Superior temporal gyrus (tissue), 1 donor: ENCODE data around the gene TMEM18.

Source experiments
- DNase-seq: peaks from one replicate; pipeline ENCODE4 v3.0.0-alpha.2; 2016; ENCODE audit errors: extremely low spot score

Gene TMEM18

DNA sequence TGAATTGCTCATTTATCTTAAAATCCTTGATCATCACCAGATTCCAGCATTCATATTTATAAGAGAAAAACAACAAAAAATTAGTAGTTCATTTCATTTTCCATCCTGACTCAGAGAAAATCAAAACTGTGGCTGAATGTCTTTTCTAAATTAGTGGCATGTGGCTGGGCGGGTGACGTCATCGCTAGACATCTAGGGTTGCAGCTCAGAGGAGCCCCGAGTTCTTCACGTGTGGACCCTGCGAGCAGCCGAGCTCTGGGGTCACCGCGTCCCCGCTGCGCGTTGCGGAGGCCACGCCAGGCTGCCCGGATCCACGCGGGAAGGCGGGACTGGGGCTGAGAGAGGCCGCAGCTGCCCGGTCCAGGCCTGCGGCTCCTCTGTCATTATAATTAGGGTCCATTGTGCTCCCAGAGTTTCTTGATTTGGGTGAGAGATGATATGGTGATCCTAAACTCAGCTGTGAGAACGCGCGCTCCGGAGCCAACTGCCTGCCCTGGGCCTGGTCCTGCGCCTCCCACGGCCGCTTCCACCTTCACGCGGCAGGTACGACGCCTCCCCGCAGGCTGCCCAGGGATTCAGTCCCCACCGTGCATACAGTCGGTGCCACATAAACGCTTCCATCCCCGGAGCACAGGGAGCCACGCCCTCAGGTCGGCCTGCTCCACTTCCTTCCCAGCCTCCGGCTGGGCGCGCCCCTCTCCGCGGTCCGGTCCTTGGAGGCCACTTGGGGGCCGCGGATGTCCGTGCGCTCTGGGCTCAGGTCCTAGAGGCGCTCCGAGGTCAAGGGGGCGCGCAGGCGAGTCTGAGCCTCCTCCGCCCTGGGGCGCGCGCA, 56.5 kb downstream of the TMEM18 start:
- DNase-seq = no peak

DNA sequence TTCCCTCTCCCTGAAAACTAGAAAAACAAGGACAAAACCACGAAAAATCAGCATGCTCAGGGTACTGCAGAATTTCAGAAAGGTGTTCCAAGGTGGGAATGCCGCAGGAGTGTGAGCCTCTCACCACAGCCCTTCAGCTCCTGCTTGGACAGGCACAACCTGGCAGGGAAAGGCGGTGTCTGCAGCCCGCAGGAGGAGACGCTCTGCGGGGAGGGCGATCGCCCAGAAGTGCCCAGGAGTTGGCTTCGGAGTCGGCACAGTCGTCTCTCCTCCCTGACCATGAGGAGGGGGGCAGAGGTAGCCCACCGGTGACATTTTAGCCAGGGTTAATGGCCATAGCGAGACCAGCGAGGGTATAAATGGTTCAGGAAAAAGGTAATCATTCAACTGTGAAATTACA, 57.2 kb downstream of the TMEM18 start:
- no peak for DNase-seq

GRCh38 chr2:618422-618990, 58.7 kb downstream of the TMEM18 start:
- no peak for DNase-seq

- no peak for DNase-seq
Measured at GRCh38 chr2:618005-618404, 59.2 kb downstream of the TMEM18 start.
